Measurements from ENCODE around the gene ZFP90. TPM values are rescaled to one million over a fixed set of nuclear protein-coding genes. Genes with fewer than 3 reads are reported as not detected.

The ZFP90 gene
- total RNA-seq, 1 donor from 2014 or later: 87.0 TPM

DNA sequence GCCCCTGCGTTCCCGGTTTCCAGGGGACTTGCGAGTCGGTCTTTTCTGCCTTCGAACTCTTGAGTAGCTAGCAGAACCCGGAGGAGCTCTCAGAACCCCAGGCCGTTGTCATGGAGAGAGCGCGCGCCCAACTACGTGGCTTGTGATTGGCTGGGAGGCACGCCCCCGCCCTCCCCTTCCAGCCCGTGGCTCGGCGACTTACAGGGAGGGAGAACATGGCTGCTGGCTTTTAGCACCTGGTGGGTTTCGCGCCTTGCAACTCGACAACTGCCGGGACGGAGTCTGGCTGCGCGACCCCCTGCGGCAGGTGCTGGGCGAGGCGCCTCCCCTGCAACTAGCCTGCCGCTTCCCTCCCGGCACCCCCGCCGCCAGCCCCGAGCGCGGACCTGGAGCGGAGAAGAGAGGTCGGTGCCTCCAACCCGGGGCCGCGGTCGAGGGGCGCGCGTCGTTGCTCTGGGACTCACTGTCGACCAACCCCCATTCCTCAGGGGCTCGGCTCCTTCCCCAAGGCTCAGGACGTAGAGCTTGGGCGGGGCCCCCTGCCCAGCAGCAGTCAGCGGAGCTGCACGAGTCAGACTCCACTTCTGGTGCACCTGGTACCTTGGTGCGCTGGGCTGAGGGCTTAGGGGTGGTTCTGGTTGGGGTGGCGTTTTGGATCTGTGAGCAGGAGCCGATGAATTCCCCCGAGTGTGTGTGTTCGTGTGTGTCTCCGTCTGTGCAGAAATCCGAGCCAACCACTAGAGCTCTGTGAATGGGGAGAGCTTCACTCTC lies 9.0 kb upstream of the ZFP90 start:
- Mint-ChIP-seq H3K4me3 (ENCODE audit: unreplicated experiment) (peak overlapping the region; percentile 94), H3K9me3 (ENCODE audit: unreplicated experiment) (peaks cover 4% of the 10 kb centered on the region), H3K27ac (ENCODE audit: unreplicated experiment) (peak overlapping the region; percentile 33), H3K36me3 (ENCODE audit: unreplicated experiment) (peaks cover 17% of the 10 kb centered on the region), H3K27me3 (ENCODE audit: unreplicated experiment) (peaks cover 10% of the 10 kb centered on the region), H3K4me1 (ENCODE audit: low read depth, unreplicated experiment) (no peaks in the 10 kb centered on the region)
- TF ChIP-seq, protein P1, sequence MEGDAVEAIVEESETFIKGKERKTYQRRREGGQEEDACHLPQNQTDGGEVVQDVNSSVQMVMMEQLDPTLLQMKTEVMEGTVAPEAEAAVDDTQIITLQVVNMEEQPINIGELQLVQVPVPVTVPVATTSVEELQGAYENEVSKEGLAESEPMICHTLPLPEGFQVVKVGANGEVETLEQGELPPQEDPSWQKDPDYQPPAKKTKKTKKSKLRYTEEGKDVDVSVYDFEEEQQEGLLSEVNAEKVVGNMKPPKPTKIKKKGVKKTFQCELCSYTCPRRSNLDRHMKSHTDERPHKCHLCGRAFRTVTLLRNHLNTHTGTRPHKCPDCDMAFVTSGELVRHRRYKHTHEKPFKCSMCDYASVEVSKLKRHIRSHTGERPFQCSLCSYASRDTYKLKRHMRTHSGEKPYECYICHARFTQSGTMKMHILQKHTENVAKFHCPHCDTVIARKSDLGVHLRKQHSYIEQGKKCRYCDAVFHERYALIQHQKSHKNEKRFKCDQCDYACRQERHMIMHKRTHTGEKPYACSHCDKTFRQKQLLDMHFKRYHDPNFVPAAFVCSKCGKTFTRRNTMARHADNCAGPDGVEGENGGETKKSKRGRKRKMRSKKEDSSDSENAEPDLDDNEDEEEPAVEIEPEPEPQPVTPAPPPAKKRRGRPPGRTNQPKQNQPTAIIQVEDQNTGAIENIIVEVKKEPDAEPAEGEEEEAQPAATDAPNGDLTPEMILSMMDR (IDR thresholded peaks at IDR 0.05; ENCODE audit: partially characterized antibody, unreplicated experiment): no peak
- DNase-seq: peak; percentile 82

DNA sequence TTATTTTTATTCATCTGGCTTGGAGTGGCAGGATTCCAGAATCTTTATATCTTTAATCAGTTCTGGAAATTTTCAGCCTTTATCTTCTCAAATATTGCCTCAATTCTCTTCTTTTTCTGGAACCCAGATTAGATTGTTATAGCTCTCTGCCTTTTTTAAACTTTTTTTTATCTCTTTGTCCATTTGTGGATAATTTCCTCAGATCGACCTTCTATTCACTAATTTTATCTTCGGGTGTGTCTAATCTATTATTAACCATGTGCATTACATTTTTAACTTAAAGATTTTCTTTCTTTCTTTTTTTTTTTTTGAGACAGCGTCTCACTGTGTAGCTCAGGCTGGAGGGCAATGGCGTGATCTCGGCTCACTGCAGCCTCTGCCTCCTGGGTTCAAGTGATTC lies 5.2 kb upstream of the ZFP90 start:
- peaks cover 4% of the 10 kb centered on the region for H3K9me3 Mint-ChIP-seq (ENCODE audit: unreplicated experiment)
- TF ChIP-seq, protein P1 (IDR thresholded peaks at IDR 0.05; ENCODE audit: partially characterized antibody, unreplicated experiment): no peak
- H3K36me3 Mint-ChIP-seq (ENCODE audit: unreplicated experiment): peaks cover 17% of the 10 kb centered on the region
- H3K4me1 Mint-ChIP-seq (ENCODE audit: low read depth, unreplicated experiment): no peaks in the 10 kb centered on the region
- H3K27ac Mint-ChIP-seq (ENCODE audit: unreplicated experiment): no peak overlapping the region
- DNase-seq: no peak
- H3K27me3 Mint-ChIP-seq (ENCODE audit: unreplicated experiment): peaks cover 12% of the 10 kb centered on the region
- H3K4me3 Mint-ChIP-seq (ENCODE audit: unreplicated experiment): no peak overlapping the region

DNA sequence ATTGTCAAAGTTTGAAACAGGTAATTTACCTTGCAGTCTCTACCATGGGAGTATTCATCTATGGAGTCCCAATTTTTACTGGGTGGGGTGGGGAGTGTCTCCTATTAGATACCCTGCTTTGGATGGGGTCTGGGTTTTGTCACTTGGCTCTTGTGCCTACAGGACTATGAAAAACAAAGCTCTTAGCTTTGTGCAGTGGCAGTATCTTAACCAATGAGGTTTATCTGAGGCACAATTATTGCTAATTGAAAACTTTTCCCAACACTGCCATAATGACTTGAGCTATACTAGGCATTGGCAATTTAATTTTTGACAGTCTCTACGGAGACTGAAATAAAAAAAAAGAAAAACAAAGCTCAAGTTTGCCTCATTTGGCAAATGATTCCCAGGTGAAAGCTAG lies 3.8 kb upstream of the ZFP90 start:
- TF ChIP-seq, protein P1 (IDR thresholded peaks at IDR 0.05; ENCODE audit: partially characterized antibody, unreplicated experiment): no peak
- Mint-ChIP-seq H3K36me3 (ENCODE audit: unreplicated experiment) (peaks cover 22% of the 10 kb centered on the region), H3K27ac (ENCODE audit: unreplicated experiment) (no peak overlapping the region), H3K27me3 (ENCODE audit: unreplicated experiment) (peaks cover 11% of the 10 kb centered on the region), H3K9me3 (ENCODE audit: unreplicated experiment) (peaks cover 4% of the 10 kb centered on the region), H3K4me1 (ENCODE audit: low read depth, unreplicated experiment) (peaks cover 3% of the 10 kb centered on the region), H3K4me3 (ENCODE audit: unreplicated experiment) (no peak overlapping the region)
- DNase-seq: no peak

DNA sequence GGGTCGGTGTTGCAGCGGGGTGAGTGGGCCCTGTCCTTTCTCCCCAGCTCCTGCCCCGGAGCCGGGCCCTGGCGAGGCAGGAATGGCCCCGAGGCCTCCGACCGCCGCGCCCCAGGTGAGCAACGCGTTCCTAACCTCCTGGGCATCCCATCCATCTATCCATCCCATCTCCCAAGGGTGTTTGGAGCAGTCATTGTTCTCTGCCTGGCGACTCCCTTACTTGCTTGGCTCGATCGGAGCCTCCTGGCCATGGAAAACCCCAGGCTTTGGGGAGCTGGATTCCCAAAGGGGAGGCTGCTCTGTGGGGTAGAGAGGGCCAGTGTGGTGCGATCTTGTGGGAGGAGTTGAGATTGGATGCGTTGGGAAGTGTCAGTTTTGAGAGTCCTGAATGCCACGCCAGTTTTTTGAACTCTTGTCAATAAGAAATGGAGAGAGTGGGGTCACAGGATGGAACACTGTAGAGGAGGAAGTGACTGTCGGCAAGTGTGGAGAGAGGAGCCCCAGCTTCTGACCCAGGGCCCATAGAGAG lies 684 bp downstream of the ZFP90 start:
- peaks cover 2% of the 10 kb centered on the region for H3K9me3 Mint-ChIP-seq (ENCODE audit: unreplicated experiment)
- H3K4me3 Mint-ChIP-seq (ENCODE audit: unreplicated experiment): peak overlapping the region; percentile 94
- peak overlapping the region; percentile 90 for H3K27ac Mint-ChIP-seq (ENCODE audit: unreplicated experiment)
- peaks cover 6% of the 10 kb centered on the region for H3K4me1 Mint-ChIP-seq (ENCODE audit: low read depth, unreplicated experiment)
- TF ChIP-seq, protein P1 (IDR thresholded peaks at IDR 0.05; ENCODE audit: partially characterized antibody, unreplicated experiment): no peak
- peak; percentile 61 for DNase-seq
- H3K27me3 Mint-ChIP-seq (ENCODE audit: unreplicated experiment): peaks cover 6% of the 10 kb centered on the region
- H3K36me3 Mint-ChIP-seq (ENCODE audit: unreplicated experiment): peaks cover 27% of the 10 kb centered on the region

DNA sequence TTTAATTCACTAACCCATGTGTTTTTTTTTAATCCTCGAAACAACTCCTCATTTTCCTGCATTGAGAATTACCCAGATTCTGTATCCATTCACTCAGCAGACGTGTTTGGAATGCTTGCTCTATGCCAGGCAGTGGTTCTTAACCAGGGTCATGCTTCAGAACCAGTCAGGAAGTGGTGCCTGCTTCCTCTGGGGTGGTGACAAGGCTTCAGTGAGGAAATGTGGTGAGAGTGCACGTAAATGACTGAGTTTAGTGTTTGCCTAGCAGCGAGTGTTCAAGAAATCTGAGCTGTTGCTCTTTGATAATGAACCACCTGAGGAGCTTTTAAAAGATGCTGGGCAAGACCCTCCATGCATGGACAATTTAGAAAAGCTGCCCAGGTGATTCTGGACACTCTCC lies 9.9 kb downstream of the ZFP90 start:
- TF ChIP-seq, protein P1 (IDR thresholded peaks at IDR 0.05; ENCODE audit: partially characterized antibody, unreplicated experiment): no peak
- Mint-ChIP-seq H3K36me3 (ENCODE audit: unreplicated experiment) (peaks cover 53% of the 10 kb centered on the region), H3K9me3 (ENCODE audit: unreplicated experiment) (peaks cover 30% of the 10 kb centered on the region), H3K27me3 (ENCODE audit: unreplicated experiment) (peaks cover 12% of the 10 kb centered on the region), H3K27ac (ENCODE audit: unreplicated experiment) (no peak overlapping the region), H3K4me1 (ENCODE audit: low read depth, unreplicated experiment) (no peaks in the 10 kb centered on the region), H3K4me3 (ENCODE audit: unreplicated experiment) (no peak overlapping the region)
- no peak for DNase-seq
